ENCODE data around the gene SLC4A5.

Gene SLC4A5

GRCh38 chr2:74260495-74260894, 82.7 kb downstream of the SLC4A5 start:
- Histone ChIP-seq H3K27me3 (no peaks in the 10 kb centered on the region), H3K4me1 (ENCODE audit: control insufficient read depth in 1 of 2, insufficient read depth in 1 of 2, low read depth in 1 of 2, low read length in 1 of 2) (peaks cover 5 to 8% of the 10 kb centered on the region in 2 experiments), H3K36me3 (no peaks in the 10 kb centered on the region), H3K4me3 (ENCODE audit: low read depth in 1 of 2, low read length in 1 of 2) (no peak overlapping the region), H3K9me3 (no peaks in the 10 kb centered on the region), H3K27ac (no peak overlapping the region)
- TF ChIP-seq CTCF (IDR thresholded peaks at IDR 0.05) = no peak

DNA sequence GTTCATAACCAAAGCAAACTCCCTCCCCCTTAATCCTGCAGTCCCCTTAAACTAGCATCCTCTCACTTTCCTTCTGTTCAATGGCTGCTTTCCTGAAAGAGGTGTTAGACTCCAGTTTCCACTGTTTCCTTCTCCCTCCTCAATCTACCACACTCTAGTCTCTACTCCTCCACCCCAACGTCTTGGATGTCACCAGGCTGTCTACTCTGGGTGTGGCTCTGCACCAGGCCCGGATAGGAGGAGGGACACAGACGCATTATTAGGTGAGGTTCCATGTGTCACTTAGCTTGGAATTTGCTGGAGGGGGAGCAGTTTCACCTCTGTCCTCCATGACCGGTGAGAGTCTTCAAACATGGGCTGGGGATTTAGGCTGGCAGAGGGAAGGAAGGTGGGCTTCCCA, 83.5 kb downstream of the SLC4A5 start:
- Histone ChIP-seq H3K4me3 (ENCODE audit: low read depth in 1 of 2, low read length in 1 of 2) (no peak overlapping the region), H3K27me3 (no peaks in the 10 kb centered on the region), H3K36me3 (no peaks in the 10 kb centered on the region), H3K4me1 (ENCODE audit: control insufficient read depth in 1 of 2, insufficient read depth in 1 of 2, low read depth in 1 of 2, low read length in 1 of 2) (peaks cover 5 to 8% of the 10 kb centered on the region in 2 experiments), H3K27ac (no peak overlapping the region), H3K9me3 (no peaks in the 10 kb centered on the region)
- TF ChIP-seq CTCF (IDR thresholded peaks at IDR 0.05) = no peak

GRCh38 chr2:74259191-74259590, 84.0 kb downstream of the SLC4A5 start:
- H3K9me3 ChIP-seq = no peaks in the 10 kb centered on the region
- no peak overlapping the region for H3K4me3 ChIP-seq (ENCODE audit: low read depth in 1 of 2, low read length in 1 of 2)
- H3K27ac ChIP-seq = no peak overlapping the region
- H3K4me1 ChIP-seq (ENCODE audit: control insufficient read depth in 1 of 2, insufficient read depth in 1 of 2, low read depth in 1 of 2, low read length in 1 of 2) = peaks cover 5 to 8% of the 10 kb centered on the region in 2 experiments
- H3K27me3 ChIP-seq = no peaks in the 10 kb centered on the region
- TF ChIP-seq CTCF (IDR thresholded peaks at IDR 0.05) = no peak
- H3K36me3 ChIP-seq = no peaks in the 10 kb centered on the region

GRCh38 chr2:74255660-74256213, 87.5 kb downstream of the SLC4A5 start:
- no peaks in the 10 kb centered on the region for H3K4me1 ChIP-seq (ENCODE audit: control insufficient read depth in 1 of 2, insufficient read depth in 1 of 2, low read depth in 1 of 2, low read length in 1 of 2)
- H3K27me3 ChIP-seq = no peaks in the 10 kb centered on the region
- no peak for TF ChIP-seq CTCF (IDR thresholded peaks at IDR 0.05)

GRCh38 chr2:74253971-74254310, 89.3 kb downstream of the SLC4A5 start:
- H3K4me1 ChIP-seq (ENCODE audit: control insufficient read depth in 1 of 2, insufficient read depth in 1 of 2, low read depth in 1 of 2, low read length in 1 of 2) = no peaks in the 10 kb centered on the region
- TF ChIP-seq CTCF (IDR thresholded peaks at IDR 0.05) = no peak
- no peak overlapping the region for H3K27ac ChIP-seq
- no peaks in the 10 kb centered on the region for H3K36me3 ChIP-seq
- H3K27me3 ChIP-seq = no peaks in the 10 kb centered on the region
- H3K4me3 ChIP-seq (ENCODE audit: low read depth in 1 of 2, low read length in 1 of 2) = no peak overlapping the region
- H3K9me3 ChIP-seq = no peaks in the 10 kb centered on the region

More at GRCh38 chr2:74255660-74256213, 87.5 kb downstream of the SLC4A5 start:
- no peak overlapping the region for H3K4me3 ChIP-seq (ENCODE audit: low read depth in 1 of 2, low read length in 1 of 2)
- H3K9me3 ChIP-seq = no peaks in the 10 kb centered on the region
- H3K27ac ChIP-seq = no peak overlapping the region
- no peaks in the 10 kb centered on the region for H3K36me3 ChIP-seq

All from neutrophil (primary cell).